HG02852 (cell line): ENCODE results near the gene CTBP2.

Experiments used
- ATAC-seq: cut with Tn5 transposase; IDR thresholded peaks from one replicate; pipeline ENCODE4 v1.9.1; 2021; ENCODE audit warnings: mild to moderate bottlenecking, moderate library complexity; ENCODE audit not compliant: unreplicated experiment

Gene CTBP2

DNA sequence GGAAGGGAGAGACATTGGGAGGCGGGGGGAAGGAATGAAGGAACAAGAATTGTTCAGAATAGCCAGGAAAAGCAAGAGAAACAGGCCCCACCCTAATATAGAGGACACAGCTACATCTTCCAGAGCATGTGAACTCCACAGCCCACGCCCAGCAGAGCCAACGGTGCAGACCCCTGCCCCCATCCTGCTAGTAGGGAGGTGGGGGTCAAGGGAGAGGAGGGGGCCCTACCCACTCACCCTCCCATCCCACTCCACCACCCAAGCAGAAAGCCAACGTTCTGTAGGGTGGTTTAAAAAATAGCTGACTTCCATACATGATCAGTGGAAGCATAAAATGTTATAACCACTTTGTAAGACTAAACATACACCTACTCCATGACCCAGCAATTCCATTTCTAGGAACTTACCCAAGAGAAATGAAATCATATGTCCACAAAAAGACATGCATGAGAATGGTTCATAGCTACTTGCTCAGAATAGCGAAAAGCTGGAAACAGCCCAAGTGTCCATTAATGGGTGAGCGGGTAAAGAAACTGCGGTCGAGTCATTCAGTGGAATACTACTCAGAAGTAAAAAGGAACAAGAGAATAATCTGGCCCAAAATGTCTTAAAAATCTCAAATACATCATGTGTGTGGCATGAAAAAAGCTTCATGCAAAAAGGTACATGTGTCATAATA is 31.8 kb downstream of the CTBP2 start:
- no peak for ATAC-seq

- no peak for ATAC-seq
Measured at GRCh38 chr10:125127986-125128385, 32.4 kb downstream of the CTBP2 start.

DNA sequence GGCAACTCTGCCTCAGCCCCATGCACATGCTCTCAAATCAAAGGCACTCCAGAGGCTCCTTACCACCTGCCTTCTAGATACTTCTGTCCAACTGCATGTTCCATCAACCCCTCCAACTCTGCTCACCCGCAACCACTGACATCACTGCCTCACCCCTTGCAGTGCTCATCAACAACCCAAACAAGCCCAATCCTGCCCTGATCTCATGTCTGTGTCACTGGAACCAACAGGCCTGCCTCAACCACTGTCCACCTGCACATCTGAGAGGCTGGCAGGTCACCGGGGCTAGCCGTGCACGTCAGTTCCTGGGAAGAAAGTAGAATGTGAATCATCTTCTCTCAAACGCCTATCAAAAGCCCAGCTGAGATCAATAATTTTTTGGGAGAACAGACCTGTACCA is 33.3 kb downstream of the CTBP2 start:
- ATAC-seq = no peak

GRCh38 chr10:125125951-125126735 is 34.2 kb downstream of the CTBP2 start:
- ATAC-seq = no peak

DNA sequence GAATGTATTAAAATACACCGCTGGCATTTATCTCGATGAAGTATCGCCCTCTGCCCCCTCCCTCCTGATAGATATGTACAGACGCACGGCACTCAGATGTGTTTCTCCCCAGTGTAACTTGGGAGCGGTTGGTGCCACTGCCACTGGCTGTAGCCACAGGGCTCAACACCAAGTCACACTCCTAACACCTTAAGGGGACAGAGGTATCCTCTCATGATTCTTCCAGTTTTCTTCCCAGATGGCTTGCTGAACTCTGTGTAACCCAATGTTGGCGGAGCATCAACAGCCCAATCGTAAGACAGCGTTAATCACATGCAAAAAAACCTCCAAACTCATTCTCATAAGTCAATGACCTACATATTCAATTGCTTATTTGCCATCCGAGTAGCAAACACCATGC is 35.5 kb downstream of the CTBP2 start:
- ATAC-seq = no peak

DNA sequence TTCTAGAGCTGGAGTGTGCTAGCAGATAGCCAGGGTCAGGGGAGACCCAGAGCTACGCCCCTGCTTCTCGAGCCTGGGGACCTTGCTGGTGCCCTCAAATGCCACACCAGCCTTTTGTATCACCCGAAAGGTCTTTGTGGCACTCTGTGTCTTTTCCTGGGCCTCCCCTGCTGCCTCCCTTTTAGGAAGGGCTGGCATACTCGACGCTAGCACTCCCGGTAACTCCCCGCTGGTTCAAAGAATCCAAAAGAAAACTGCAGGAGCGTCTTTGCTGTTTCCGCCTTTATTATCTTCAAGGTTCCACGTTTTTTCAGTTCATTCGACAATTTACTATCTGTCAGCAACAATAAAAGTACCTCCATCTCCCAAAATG is 36.3 kb downstream of the CTBP2 start:
- ATAC-seq = no peak

- ATAC-seq = no peak
Measured at GRCh38 chr10:125123476-125124114, 36.8 kb downstream of the CTBP2 start.

GRCh38 chr10:125122566-125122965 is 37.8 kb downstream of the CTBP2 start:
- ATAC-seq = no peak

DNA sequence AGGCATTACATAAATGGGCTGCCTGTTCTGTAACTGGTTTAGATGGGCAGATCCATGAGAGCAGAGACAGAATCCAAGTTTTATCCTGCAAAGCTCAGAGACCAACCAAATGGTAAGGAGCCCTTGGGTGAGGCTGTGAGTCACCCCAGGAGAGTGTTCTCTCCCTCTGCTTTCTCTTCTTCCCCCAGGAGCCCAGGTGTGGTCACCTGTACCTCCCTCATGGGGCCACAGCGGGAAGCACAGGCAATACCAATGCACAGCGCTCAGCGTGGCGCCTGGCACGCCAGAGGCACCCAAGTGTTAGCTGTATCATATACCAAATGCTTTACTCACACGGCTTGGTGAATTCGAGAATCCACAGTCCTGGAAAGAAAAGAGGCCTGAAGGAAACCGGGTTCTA is 39.4 kb downstream of the CTBP2 start:
- no peak for ATAC-seq

GRCh38 chr10:125120053-125120710 is 40.2 kb downstream of the CTBP2 start:
- no peak for ATAC-seq

- no peak for ATAC-seq
Measured at GRCh38 chr10:125118701-125119100, 41.7 kb downstream of the CTBP2 start.

DNA sequence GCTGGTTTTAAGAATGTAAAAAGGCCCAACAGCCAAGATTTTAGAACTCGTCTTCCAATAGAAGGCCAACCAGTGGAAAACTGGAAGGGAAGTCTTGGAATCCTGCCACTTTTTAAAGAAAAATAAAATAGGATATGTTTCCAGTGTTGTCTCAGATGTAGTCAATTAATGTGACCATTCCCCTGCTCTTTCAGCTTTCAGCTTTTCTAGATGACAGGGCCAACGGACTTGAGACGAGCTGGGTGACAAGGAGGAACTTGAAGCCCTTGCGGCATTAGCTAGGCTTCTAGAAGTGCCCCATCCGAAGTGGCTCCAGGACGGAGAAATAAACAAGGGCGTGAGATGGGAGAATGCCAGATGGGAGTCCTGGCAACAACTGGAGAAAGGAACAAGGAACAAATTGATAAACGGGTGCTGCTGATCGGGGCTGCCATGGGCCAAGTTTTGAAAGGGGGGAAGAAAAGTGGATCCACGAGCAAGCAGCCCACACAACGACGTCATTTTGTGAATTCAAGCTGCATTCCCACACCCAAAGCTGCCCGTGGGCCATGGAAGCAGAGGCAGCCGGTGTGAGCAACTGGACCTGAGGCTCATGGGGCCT is 42.3 kb downstream of the CTBP2 start:
- no peak for ATAC-seq

- no peak for ATAC-seq
Measured at GRCh38 chr10:125116652-125117310, 43.6 kb downstream of the CTBP2 start.

DNA sequence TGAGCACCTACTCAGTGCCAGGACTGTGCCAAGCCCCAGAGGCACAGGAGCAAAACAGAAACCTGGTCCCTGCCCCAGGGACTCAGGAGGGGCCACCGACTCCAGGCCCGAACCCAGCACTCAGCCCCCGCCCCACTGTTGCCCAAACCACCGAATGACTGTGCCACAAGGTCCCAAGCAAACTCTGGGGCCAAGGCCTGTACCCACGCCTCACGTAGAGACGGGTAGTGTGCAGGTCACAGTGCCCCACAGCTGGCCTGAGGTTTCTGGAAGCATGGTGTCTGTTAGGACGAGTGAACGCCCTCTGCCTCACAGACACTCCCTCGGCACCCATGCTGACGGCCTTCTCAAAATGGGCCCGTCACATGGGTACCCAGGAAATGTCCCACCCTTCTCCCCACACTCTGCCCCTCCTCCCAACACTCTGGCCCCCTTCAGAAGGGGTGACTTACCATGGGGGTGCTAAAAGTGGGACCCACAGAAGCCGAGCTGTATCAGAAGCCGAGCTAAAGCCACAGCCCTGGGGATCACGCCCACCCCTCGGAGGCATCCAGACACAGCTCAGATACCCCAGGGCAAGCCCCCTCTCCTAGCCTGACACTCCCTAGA is 44.2 kb downstream of the CTBP2 start:
- ATAC-seq = no peak

- no peak for ATAC-seq
Measured at GRCh38 chr10:125115409-125115808, 45.0 kb downstream of the CTBP2 start.

DNA sequence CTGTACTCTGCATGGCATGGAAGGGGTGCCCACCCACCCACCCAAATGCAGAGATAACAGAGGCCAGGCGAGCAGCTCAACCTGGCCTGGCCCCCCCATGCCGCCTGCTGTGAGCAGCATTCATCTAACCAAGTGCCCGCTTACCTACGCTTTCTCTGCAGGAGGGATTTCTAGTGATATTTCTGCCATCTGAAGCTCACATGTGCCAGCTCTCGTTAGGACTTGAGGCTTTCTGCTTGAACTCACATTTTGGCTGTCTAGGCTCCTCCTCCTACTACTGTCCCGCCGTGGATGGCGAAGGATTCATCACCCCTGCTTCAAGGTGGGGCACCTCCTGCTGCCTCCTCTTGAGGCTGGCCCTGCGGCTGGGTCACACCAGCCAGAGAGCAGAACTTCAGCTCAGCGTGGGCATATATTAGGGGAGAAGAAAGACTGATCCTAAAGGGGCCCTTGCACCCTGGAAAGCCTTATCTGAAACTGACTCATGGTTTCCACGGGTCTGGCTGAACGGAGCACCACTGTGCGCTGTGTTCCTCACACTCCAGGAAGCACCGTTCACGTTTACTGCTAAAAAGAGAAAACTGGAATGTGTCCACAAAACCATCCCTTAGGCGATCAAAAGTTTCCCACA is 45.5 kb downstream of the CTBP2 start:
- no peak for ATAC-seq

DNA sequence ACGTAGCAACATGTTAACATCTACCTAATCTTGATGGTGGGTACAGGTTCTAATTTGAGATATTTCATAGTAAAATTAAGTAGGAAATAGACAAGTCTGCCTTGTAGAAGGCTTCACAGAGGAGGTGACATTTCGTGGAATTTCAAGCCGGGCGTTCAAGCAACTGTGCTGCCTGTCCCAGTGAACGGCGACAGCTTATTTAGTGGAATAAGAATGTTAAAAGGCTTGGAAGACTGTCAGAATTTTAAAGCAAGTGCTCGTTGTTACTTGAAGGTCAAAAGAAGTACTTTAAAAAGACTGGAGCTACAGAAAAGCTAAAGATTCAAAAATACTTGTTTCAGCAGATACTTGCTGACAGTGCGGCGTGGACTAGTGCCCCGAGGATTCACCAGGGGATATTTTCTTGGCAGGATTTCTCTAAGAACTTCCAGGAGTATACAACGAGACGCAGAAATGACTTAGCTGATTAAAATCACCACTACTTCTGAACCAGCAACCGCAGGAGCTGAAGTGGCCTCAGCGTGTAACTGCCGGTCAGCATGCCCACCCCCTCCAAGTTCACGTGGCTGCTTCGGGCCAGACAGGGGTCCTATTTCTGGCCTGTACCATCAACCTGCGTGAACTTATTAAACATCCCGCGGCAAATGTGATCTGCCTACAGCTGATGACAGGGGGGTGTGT is 46.5 kb downstream of the CTBP2 start:
- no peak for ATAC-seq

- no peak for ATAC-seq
Measured at GRCh38 chr10:125112697-125113494, 47.5 kb downstream of the CTBP2 start.
